GM12878 (cell line): Measurements from ENCODE around the gene PLOD3. TPM values are rescaled to one million over a fixed set of nuclear protein-coding genes. Genes with fewer than 3 reads are reported as not detected.

Source experiments
- ATAC-seq: fragments of 200-7000 bp; cut with Tn5 transposase; 3 replicates; pipeline ENCODE4 v1.9.1; 2020; ENCODE audit warnings: mild to moderate bottlenecking, moderate library complexity
- BruUV-seq: library from RNA; stranded (reverse); fragments of 400-500 nt; replicated peaks from 2 replicates; lab custom pipeline; 2021; lab: Mats Ljungman, UMichigan
- CTCF ChIA-PET: fragments of 300-600 bp; sonication (Branson Sonifier 250); formaldehyde crosslinking; extraction: SDS; loops from one replicate; lab custom pipeline; 2021; ENCODE audit warnings: inconsistent platforms; lab: Yijun Ruan, JAX
- POLR2A ChIA-PET: fragments of 350-600 bp; formaldehyde crosslinking; extraction: SDS; loops from one replicate; lab custom pipeline; 2021; ENCODE audit warnings: inconsistent platforms; lab: Charles Lee
- RAD21 ChIA-PET: fragments of 300-600 bp; sonication (Branson Sonifier 250); formaldehyde crosslinking; loops from one replicate; lab custom pipeline; 2023; ENCODE audit warnings: antibody characterized with exemption; ENCODE audit not compliant: unreplicated experiment; lab: Charles Lee
- SMC1A ChIA-PET: fragments of 300-600 bp; sonication (Branson Sonifier 250); formaldehyde crosslinking; loops from one replicate; lab custom pipeline; 2023; ENCODE audit not compliant: unreplicated experiment, uncharacterized antibody; lab: Charles Lee
- DNase-seq: peaks from one replicate; pipeline ENCODE4 v3.0.0-alpha.2; 2011; ENCODE audit warnings: low read depth, low spot score
- FAIRE-seq: peaks from 3 replicates; lab custom pipeline; 2011; peaks lifted over from hg19 to GRCh38; lab: Jason Lieb, UNC
- H2AFZ ChIP-seq: 2 replicates; pipeline ENCODE4 v1.6.0; 2011; ENCODE audit warnings: low read depth, low read length, control low read depth; ENCODE audit not compliant: control insufficient read depth
- H3K27ac ChIP-seq: 2 replicates; pipeline ENCODE4 v1.5.1; 2011; ENCODE audit warnings: control low read depth; ENCODE audit not compliant: control insufficient read depth, insufficient read depth
- H3K27me3 ChIP-seq, 2 experiments: replicated peaks in 1 of 2; 2 replicates each; pipeline versions ENCODE4 v1.6.0 to v1.6.1; 2011; ENCODE audit warnings: low read length in 1 of 2; ENCODE audit not compliant: control insufficient read depth in 2 of 2, insufficient read depth in 2 of 2
- H3K36me3 ChIP-seq, 2 experiments: 2 replicates each; pipeline ENCODE4 v1.5.1; 2011; ENCODE audit warnings: low read length in 1 of 2; ENCODE audit not compliant: control insufficient read depth in 2 of 2, insufficient read depth in 2 of 2
- H3K4me1 ChIP-seq: 2 replicates; pipeline ENCODE4 v1.6.1; 2011; ENCODE audit warnings: mild to moderate bottlenecking, low read length, moderate library complexity, mixed read lengths; ENCODE audit not compliant: control insufficient read depth, insufficient read depth
- H3K4me2 ChIP-seq: 2 replicates; pipeline ENCODE4 v1.6.0; 2011; ENCODE audit warnings: control low read depth; ENCODE audit not compliant: control insufficient read depth, insufficient read depth
- H3K4me3 ChIP-seq: fragments of 200-600 bp; sonication (generic); 2 replicates; pipeline ENCODE4 v1.5.1; 2016
- H3K79me2 ChIP-seq: 2 replicates; pipeline ENCODE4 v1.6.0; 2011; ENCODE audit warnings: low read length; ENCODE audit not compliant: control insufficient read depth, insufficient read depth
- H3K9ac ChIP-seq: 2 replicates; pipeline ENCODE4 v1.8.0; 2011; ENCODE audit warnings: low read length, control low read depth, mixed read lengths; ENCODE audit not compliant: control insufficient read depth, insufficient read depth
- H3K9me3 ChIP-seq: replicated peaks from 3 replicates; pipeline ENCODE4 v1.5.1; 2011; ENCODE audit warnings: mild to moderate bottlenecking, low read length; ENCODE audit not compliant: control insufficient read depth, insufficient read depth
- H4K20me1 ChIP-seq: 2 replicates; pipeline ENCODE4 v1.6.0; 2011; ENCODE audit not compliant: control insufficient read depth, insufficient read depth
- CBX5 ChIP-seq: sonication (generic); IDR thresholded peaks from 2 replicates; pipeline ENCODE4 v1.6.1; 2016; ENCODE audit warnings: low read depth, moderate library complexity, mild to moderate bottlenecking, inconsistent platforms
- JUND ChIP-seq: IDR thresholded peaks from 2 replicates; pipeline ENCODE4 v1.6.1; 2012; ENCODE audit warnings: low read depth, mild to moderate bottlenecking, low read length, improper control_type of control experiment, moderate library complexity
- MTA3 ChIP-seq: IDR thresholded peaks from 2 replicates; pipeline ENCODE4 v1.6.1; 2012; ENCODE audit warnings: low read length, inconsistent platforms, borderline replicate concordance
- NR2F1 ChIP-seq: fragments of 450-650 bp; conservative IDR thresholded peaks from 2 replicates; pipeline ENCODE4 v1.6.1; 2017; ENCODE audit warnings: mild to moderate bottlenecking
- POU2F2 ChIP-seq: IDR thresholded peaks from 3 replicates; pipeline ENCODE4 v1.6.1; 2011; ENCODE audit warnings: low read depth, mild to moderate bottlenecking, low read length, borderline replicate concordance
- ZBTB11 ChIP-seq: fragments of 450-650 bp; formaldehyde crosslinking; IDR thresholded peaks from 2 replicates; pipeline ENCODE4 v1.5.0; 2022; ENCODE audit warnings: mild to moderate bottlenecking, missing genetic modification characterization
- WGBS: methylation state at CpG from one replicate; pipeline ENCODE4 v1.1.6; 2016; ENCODE audit warnings: low lambda C conversion rate; ENCODE audit not compliant: insufficient replicate concordance, insufficient coverage; ENCODE audit errors: missing lambda C conversion rate; 5-methylcytosine and 5-hydroxymethylcytosine counted together
- in situ Hi-C: fragments of 300-500 bp; cut with MboI; formaldehyde crosslinking; loops from 9 replicates; pipeline ENCODE4 v1.14.3; 2018; ENCODE audit warnings: mixed read lengths
- intact Hi-C: fragments of 100-400 bp; cut with micrococcal nuclease; formaldehyde crosslinking; loops from one replicate; pipeline ENCODE4 v1.14.2; 2022; ENCODE audit not compliant: unreplicated experiment
- polyA plus RNA-seq, 11 experiments: library from polyadenylated mRNA; depleted of rRNA in 4 of 11; unstranded in 6 of 11; stranded (reverse) in 5 of 11; fragments of >200 nt; fragmentation: Nextera tagmentation in 4 of 11; fragmentation: Illumina TruSeq in 1 of 11; extraction: Ambion mirVana in 4 of 11; extraction: Trizol in 1 of 11; gene quantifications; 1 replicate in 1 of 11; 2 replicates in 10 of 11; pipeline versions ENCODE4 v1.2.1 to v1.2.3, GENCODE V29; 2011 to 2016; ENCODE audit warnings: inconsistent platforms in 2 of 11, missing spikeins in 2 of 11, low read depth in 1 of 11
- total RNA-seq, 4 experiments: library from RNA; depleted of rRNA in 3 of 4; stranded (reverse); fragments of >200 nt in 3 of 4; fragmentation: Illumina TruSeq in 1 of 4; extraction: Trizol in 1 of 4; gene quantifications; 2 replicates each; pipeline versions ENCODE4 v1.2.1 to v1.2.3, GENCODE V29; 2013 to 2021

Gene PLOD3
- total and polyA plus RNA-seq, 10 of the 15 experiments (the other 5 are each of a cell fraction or from before 2014, with no cell fraction given): 0.53 to 27.8 (median 15.1) TPM

GRCh38 chr7:101186194-101186593 is 31.2 kb downstream of the PLOD3 start:
- 22% methylated on average over 6 of the region's 6 CpGs for WGBS
- no peaks in the 10 kb centered on the region for H3K79me2 ChIP-seq
- no peaks in the 10 kb centered on the region for H3K9me3 ChIP-seq
- POLR2A ChIA-PET: interaction anchor here (0.6 to 0.7 kb wide), 3 partner anchors 8 to 195 kb away, joined by 3 to 10 read pairs (median 3); no protein-coding TSS in a partner anchor
- intact Hi-C loops (no loop called here), in situ Hi-C loops (no loop called here)
- H3K27me3 ChIP-seq: no peaks in the 10 kb centered on the region; a peak in 1 of 4 replicates
- RAD21 ChIA-PET: interaction anchor here (1.4 kb wide), 1 partner anchor 42 kb away, joined by 4 read pairs; no protein-coding TSS in a partner anchor
- no peak overlapping the region for H3K27ac ChIP-seq
- no peaks in the 10 kb centered on the region for H3K36me3 ChIP-seq
- SMC1A ChIA-PET: interaction anchor here (1.4 kb wide), 1 partner anchor 97 kb away, joined by 4 read pairs; no protein-coding TSS in a partner anchor
- CTCF ChIA-PET: interaction anchor here (2.1 kb wide), 1 partner anchor 42 kb away, joined by 12 read pairs; no protein-coding TSS in a partner anchor
- H2AFZ ChIP-seq: no peak overlapping the region; the same call in 1 of the 2 replicates
- TF ChIP-seq MTA3 (no peak), CBX5 (no peak), POU2F2 (no peak), NR2F1 (no peak), ZBTB11 (CRISPR knock-in tag) (no peak), JUND (no peak)
- no peak for FAIRE-seq
- H3K4me3 ChIP-seq: no peak overlapping the region
- no peaks in the 10 kb centered on the region for H4K20me1 ChIP-seq
- no peak for DNase-seq
- H3K4me1 ChIP-seq: no peaks in the 10 kb centered on the region
- ATAC-seq: no peak
- no peak overlapping the region for H3K9ac ChIP-seq
- H3K4me2 ChIP-seq: no peak overlapping the region
- BruUV-seq: no TSS peak
